Cerebellar nuclear complex (tissue), 1 donor: ENCODE measurements around the gene MSL2.
"Not testable (repeated sequence)": the region's sequence is repeated elsewhere in the genome, so short reads cannot be mapped to it uniquely, and the experiment has no call there.

Source experiments
- DNase-seq, 2 experiments: peaks; one replicate each; lab custom pipeline; 2025; lab: John Stamatoyannopoulos, UW

Gene MSL2

GRCh38 chr3:136196064-136196400 lies at the start of gene MSL2:
TSS of gene MSL2 (minus strand) at chr3:136196335. CDS start at chr3:136195113, 1,222 bp downstream.
- no peak for DNase-seq

GRCh38 chr3:136245691-136246090 lies 49.6 kb upstream of the MSL2 start:
- DNase-seq, result no peak

GRCh38 chr3:136239094-136239493 lies 43.0 kb upstream of the MSL2 start:
- no peak for DNase-seq

- DNase-seq, result no peak
Measured at GRCh38 chr3:136237961-136238649, 42.0 kb upstream of the MSL2 start.

- DNase-seq, result no peak
Measured at GRCh38 chr3:136237103-136237502, 41.0 kb upstream of the MSL2 start.

- no peak for DNase-seq
Measured at GRCh38 chr3:136236109-136236508, 40.0 kb upstream of the MSL2 start.

- no peak for DNase-seq
Measured at GRCh38 chr3:136235545-136235944, 39.4 kb upstream of the MSL2 start.

GRCh38 chr3:136232413-136232812 lies 36.3 kb upstream of the MSL2 start:
- no peak for DNase-seq

- not testable (repeated sequence) for DNase-seq
Measured at GRCh38 chr3:136222746-136223145, 26.6 kb upstream of the MSL2 start.

- DNase-seq, result no peak
Measured at GRCh38 chr3:136211547-136211946, 15.4 kb upstream of the MSL2 start.

- no peak for DNase-seq
Measured at GRCh38 chr3:136209921-136210320, 13.8 kb upstream of the MSL2 start.

GRCh38 chr3:136207489-136208115 lies 11.5 kb upstream of the MSL2 start:
- DNase-seq, result no peak

- DNase-seq, result not testable (repeated sequence)
Measured at GRCh38 chr3:136199219-136199618, 3.1 kb upstream of the MSL2 start.

GRCh38 chr3:136198462-136199078 lies 2.4 kb upstream of the MSL2 start:
- not testable (repeated sequence) for DNase-seq

GRCh38 chr3:136197159-136197793 lies 1.1 kb upstream of the MSL2 start:
- no peak for DNase-seq

GRCh38 chr3:136196401-136197158 lies 445 bp upstream of the MSL2 start:
- peak; percentile 81 to 90 for DNase-seq

- no peak for DNase-seq
Measured at GRCh38 chr3:136195258-136196063, 674 bp downstream of the MSL2 start.

- DNase-seq, result no peak
Measured at GRCh38 chr3:136194409-136195257, 1.5 kb downstream of the MSL2 start.

- no peak for DNase-seq
Measured at GRCh38 chr3:136193278-136194054, 2.7 kb downstream of the MSL2 start.

GRCh38 chr3:136192831-136193230 lies 3.3 kb downstream of the MSL2 start:
- DNase-seq, result no peak
